ENCODE data around the gene SLC2A14.
"Not testable (repeated sequence)": the region's sequence is repeated elsewhere in the genome, so short reads cannot be mapped to it uniquely, and the experiment has no call there.

SLC2A14 gene

GRCh38 chr12:7872566-7873319, at the start of gene SLC2A14:
Gene SLC2A14 (minus strand): TSS chr12:7872915. CDS start chr12:7869880, 3,035 bp downstream.
- H3K27ac Mint-ChIP-seq = no peak within 1 kb of the TSS
- H3K9me3 Mint-ChIP-seq = no peaks in the 10 kb centered on the region

GRCh38 chr12:7921181-7921580, 48.5 kb upstream of the SLC2A14 start:
- peak overlapping the region; percentile 59 for H3K27ac Mint-ChIP-seq
- peaks cover 33% of the 10 kb centered on the region for H3K4me1 Mint-ChIP-seq (ENCODE audit: low read depth)

More at GRCh38 chr12:7872566-7873319, at the start of gene SLC2A14:
- H3K4me1 Mint-ChIP-seq (ENCODE audit: low read depth) = peaks cover 3% of the 10 kb centered on the region
- no peaks in the 10 kb centered on the region for H3K36me3 Mint-ChIP-seq (ENCODE audit: low read depth)
- H3K4me3 Mint-ChIP-seq = no peak within 1 kb of the TSS
- peaks cover 48% of the 10 kb centered on the region for H3K27me3 Mint-ChIP-seq (ENCODE audit: low read depth)

GRCh38 chr12:7918268-7918590, 45.5 kb upstream of the SLC2A14 start:
- H3K4me3 Mint-ChIP-seq; H3K9me3 Mint-ChIP-seq; H3K27ac Mint-ChIP-seq; H3K27me3 Mint-ChIP-seq (ENCODE audit: low read depth): not testable (repeated sequence)
- H3K4me1 Mint-ChIP-seq (ENCODE audit: low read depth) = peaks cover 20% of the 10 kb centered on the region
- peaks cover 34% of the 10 kb centered on the region for H3K36me3 Mint-ChIP-seq (ENCODE audit: low read depth)

More at GRCh38 chr12:7921181-7921580, 48.5 kb upstream of the SLC2A14 start:
- H3K4me3 Mint-ChIP-seq; H3K27me3 Mint-ChIP-seq (ENCODE audit: low read depth); H3K9me3 Mint-ChIP-seq: not testable (repeated sequence)
- H3K36me3 Mint-ChIP-seq (ENCODE audit: low read depth) = peaks cover 53% of the 10 kb centered on the region

GRCh38 chr12:7917392-7918267, 44.9 kb upstream of the SLC2A14 start:
- Mint-ChIP-seq H3K4me1 (ENCODE audit: low read depth) (peaks cover 18% of the 10 kb centered on the region), H3K27me3 (ENCODE audit: low read depth) (no peaks in the 10 kb centered on the region), H3K27ac (peak overlapping the region; percentile 6), H3K9me3 (no peaks in the 10 kb centered on the region), H3K36me3 (ENCODE audit: low read depth) (peaks cover 32% of the 10 kb centered on the region), H3K4me3 (no peak overlapping the region)

- H3K27ac Mint-ChIP-seq = peak overlapping the region; percentile 42
- H3K36me3 Mint-ChIP-seq (ENCODE audit: low read depth) = peaks cover 27% of the 10 kb centered on the region
- peaks cover 16% of the 10 kb centered on the region for H3K4me1 Mint-ChIP-seq (ENCODE audit: low read depth)
- H3K9me3 Mint-ChIP-seq = no peaks in the 10 kb centered on the region
- H3K4me3 Mint-ChIP-seq = no peak overlapping the region
- no peaks in the 10 kb centered on the region for H3K27me3 Mint-ChIP-seq (ENCODE audit: low read depth)
Measured at GRCh38 chr12:7916936-7917335, 44.2 kb upstream of the SLC2A14 start.

- Mint-ChIP-seq H3K9me3 (no peaks in the 10 kb centered on the region), H3K36me3 (ENCODE audit: low read depth) (peaks cover 17% of the 10 kb centered on the region), H3K4me1 (ENCODE audit: low read depth) (peaks cover 6% of the 10 kb centered on the region), H3K27me3 (ENCODE audit: low read depth) (no peaks in the 10 kb centered on the region), H3K4me3 (no peak overlapping the region), H3K27ac (no peak overlapping the region)
Measured at GRCh38 chr12:7915661-7916403, 43.1 kb upstream of the SLC2A14 start.

GRCh38 chr12:7910106-7910505, 37.4 kb upstream of the SLC2A14 start:
- not testable (repeated sequence) for H3K27me3 Mint-ChIP-seq (ENCODE audit: low read depth); H3K9me3 Mint-ChIP-seq; H3K4me1 Mint-ChIP-seq (ENCODE audit: low read depth); H3K27ac Mint-ChIP-seq; H3K36me3 Mint-ChIP-seq (ENCODE audit: low read depth); H3K4me3 Mint-ChIP-seq

- no peak overlapping the region for H3K27ac Mint-ChIP-seq
- H3K36me3 Mint-ChIP-seq (ENCODE audit: low read depth) = no peaks in the 10 kb centered on the region
Measured at GRCh38 chr12:7907009-7907408, 34.3 kb upstream of the SLC2A14 start.

GRCh38 chr12:7906303-7906702, 33.6 kb upstream of the SLC2A14 start:
- H3K36me3 Mint-ChIP-seq (ENCODE audit: low read depth); H3K4me1 Mint-ChIP-seq (ENCODE audit: low read depth); H3K27ac Mint-ChIP-seq; H3K9me3 Mint-ChIP-seq; H3K4me3 Mint-ChIP-seq; H3K27me3 Mint-ChIP-seq (ENCODE audit: low read depth): not testable (repeated sequence)

More at GRCh38 chr12:7907009-7907408, 34.3 kb upstream of the SLC2A14 start:
- Mint-ChIP-seq H3K4me3 (no peak overlapping the region), H3K9me3 (no peaks in the 10 kb centered on the region), H3K27me3 (ENCODE audit: low read depth) (no peaks in the 10 kb centered on the region), H3K4me1 (ENCODE audit: low read depth) (no peaks in the 10 kb centered on the region)

- H3K36me3 Mint-ChIP-seq (ENCODE audit: low read depth); H3K4me1 Mint-ChIP-seq (ENCODE audit: low read depth); H3K9me3 Mint-ChIP-seq; H3K4me3 Mint-ChIP-seq; H3K27me3 Mint-ChIP-seq (ENCODE audit: low read depth); H3K27ac Mint-ChIP-seq: not testable (repeated sequence)
Measured at GRCh38 chr12:7905600-7906125, 32.9 kb upstream of the SLC2A14 start.

- no peaks in the 10 kb centered on the region for H3K9me3 Mint-ChIP-seq
- H3K27me3 Mint-ChIP-seq (ENCODE audit: low read depth) = peaks cover under 1% of the 10 kb centered on the region
- no peaks in the 10 kb centered on the region for H3K36me3 Mint-ChIP-seq (ENCODE audit: low read depth)
- no peaks in the 10 kb centered on the region for H3K4me1 Mint-ChIP-seq (ENCODE audit: low read depth)
- no peak overlapping the region for H3K4me3 Mint-ChIP-seq
- H3K27ac Mint-ChIP-seq = no peak overlapping the region
Measured at GRCh38 chr12:7905071-7905470, 32.4 kb upstream of the SLC2A14 start.

GRCh38 chr12:7902416-7902815, 29.7 kb upstream of the SLC2A14 start:
- not testable (repeated sequence) for H3K27ac Mint-ChIP-seq; H3K36me3 Mint-ChIP-seq (ENCODE audit: low read depth); H3K27me3 Mint-ChIP-seq (ENCODE audit: low read depth); H3K4me1 Mint-ChIP-seq (ENCODE audit: low read depth); H3K9me3 Mint-ChIP-seq; H3K4me3 Mint-ChIP-seq

- no peak overlapping the region for H3K4me3 Mint-ChIP-seq
- no peaks in the 10 kb centered on the region for H3K9me3 Mint-ChIP-seq
- H3K27me3 Mint-ChIP-seq (ENCODE audit: low read depth) = peaks cover 3% of the 10 kb centered on the region
- no peaks in the 10 kb centered on the region for H3K4me1 Mint-ChIP-seq (ENCODE audit: low read depth)
- H3K36me3 Mint-ChIP-seq (ENCODE audit: low read depth) = no peaks in the 10 kb centered on the region
- no peak overlapping the region for H3K27ac Mint-ChIP-seq
Measured at GRCh38 chr12:7899755-7900154, 27.0 kb upstream of the SLC2A14 start.

GRCh38 chr12:7896726-7897125, 24.0 kb upstream of the SLC2A14 start:
- not testable (repeated sequence) for H3K9me3 Mint-ChIP-seq; H3K36me3 Mint-ChIP-seq (ENCODE audit: low read depth); H3K4me1 Mint-ChIP-seq (ENCODE audit: low read depth); H3K4me3 Mint-ChIP-seq; H3K27me3 Mint-ChIP-seq (ENCODE audit: low read depth); H3K27ac Mint-ChIP-seq

Measured in T-helper 1 cell treated with Interleukin-12 subunit alpha and Interleukin-12 subunit beta and Interleukin-4 antibody, amounts not matched to agents 30 μg/mL and 1 μg/mL, for 36 hours (primary cell).